SK-N-MC (cell line): ENCODE results near the gene FOXC2.

ENCODE experiments used
- DNase-seq: peaks from one replicate; pipeline ENCODE4 v3.0.0-alpha.2; 2011; ENCODE audit warnings: low read depth, low spot score
- H3K27ac ChIP-seq: fragments of 200-600 bp; sonication (generic); 2 replicates; pipeline ENCODE4 v1.5.1; 2016; ENCODE audit warnings: mixed run types
- H3K36me3 ChIP-seq: fragments of 200-600 bp; sonication (generic); 2 replicates; pipeline ENCODE4 v1.6.1; 2017; ENCODE audit warnings: antibody characterized with exemption, low read length, mixed read lengths; ENCODE audit not compliant: insufficient read depth
- H3K4me3 ChIP-seq: fragments of 200-600 bp; sonication (generic); 2 replicates; pipeline ENCODE4 v1.5.1; 2016
- H3K9ac ChIP-seq: fragments of 200-600 bp; sonication (generic); 2 replicates; pipeline ENCODE4 v1.8.0; 2017; ENCODE audit warnings: mixed run types, mixed read lengths; ENCODE audit not compliant: insufficient read length
- H3K9me3 ChIP-seq: fragments of 200-600 bp; sonication (generic); 2 replicates; pipeline ENCODE4 v1.6.1; 2017; ENCODE audit warnings: low read depth, mild to moderate bottlenecking, antibody characterized with exemption, low read length, moderate library complexity, mixed read lengths
- EZH2 ChIP-seq: fragments of 200-600 bp; sonication (generic); IDR thresholded peaks from one replicate; pipeline ENCODE4 v1.6.1; 2017; ENCODE audit warnings: antibody characterized with exemption
- FOXP2 ChIP-seq: optimal IDR thresholded peaks from 2 replicates; pipeline ENCODE3; 2011; ENCODE audit warnings: mild to moderate bottlenecking, moderate library complexity; ENCODE audit not compliant: insufficient read depth; ENCODE audit errors: extremely low read length, control extremely low read depth
- POLR2AphosphoS5 ChIP-seq: IDR thresholded peaks from 2 replicates; pipeline ENCODE4 v1.6.1; 2012; ENCODE audit warnings: mild to moderate bottlenecking, low read depth, low read length, borderline replicate concordance

The FOXC2 gene

GRCh38 chr16:86540894-86541293 is 25.7 kb upstream of the FOXC2 start:
- Histone ChIP-seq H3K9ac (no peak overlapping the region), H3K27ac (no peak overlapping the region), H3K9me3 (no peaks in the 10 kb centered on the region), H3K4me3 (no peak overlapping the region), H3K36me3 (no peaks in the 10 kb centered on the region; the same call in 1 of the 2 replicates)
- no peak for DNase-seq
- TF ChIP-seq POLR2AphosphoS5 (no peak), EZH2 (no peak), FOXP2 (no peak)

GRCh38 chr16:86541560-86541959 is 25.1 kb upstream of the FOXC2 start:
- Histone ChIP-seq H3K27ac (no peak overlapping the region), H3K36me3 (no peaks in the 10 kb centered on the region; the same call in 1 of the 2 replicates), H3K4me3 (no peak overlapping the region), H3K9me3 (no peaks in the 10 kb centered on the region), H3K9ac (no peak overlapping the region)
- DNase-seq: no peak
- no peak for TF ChIP-seq EZH2
- no peak for TF ChIP-seq FOXP2
- no peak for TF ChIP-seq POLR2AphosphoS5

- Histone ChIP-seq H3K9me3 (no peaks in the 10 kb centered on the region), H3K4me3 (no peak overlapping the region), H3K36me3 (no peaks in the 10 kb centered on the region; the same call in 1 of the 2 replicates), H3K9ac (no peak overlapping the region), H3K27ac (no peak overlapping the region)
- no peak for DNase-seq
- TF ChIP-seq FOXP2 (no peak), POLR2AphosphoS5 (no peak), EZH2 (no peak)
Observed at GRCh38 chr16:86542756-86543750, 23.6 kb upstream of the FOXC2 start.

GRCh38 chr16:86545481-86545880 is 21.1 kb upstream of the FOXC2 start:
- TF ChIP-seq FOXP2 (no peak), POLR2AphosphoS5 (no peak), EZH2 (no peak)
- Histone ChIP-seq H3K4me3 (no peak overlapping the region), H3K9me3 (no peaks in the 10 kb centered on the region), H3K27ac (no peak overlapping the region), H3K36me3 (no peaks in the 10 kb centered on the region; the same call in 1 of the 2 replicates), H3K9ac (no peak overlapping the region)
- no peak for DNase-seq

- no peak overlapping the region for H3K9ac ChIP-seq
- H3K36me3 ChIP-seq: no peaks in the 10 kb centered on the region; the same call in 1 of the 2 replicates
- H3K4me3 ChIP-seq: no peak overlapping the region
- DNase-seq: no peak
- TF ChIP-seq EZH2 (no peak), FOXP2 (no peak), POLR2AphosphoS5 (no peak)
- H3K9me3 ChIP-seq: no peaks in the 10 kb centered on the region
- no peak overlapping the region for H3K27ac ChIP-seq
Observed at GRCh38 chr16:86545954-86546637, 20.5 kb upstream of the FOXC2 start.

- Histone ChIP-seq H3K36me3 (no peaks in the 10 kb centered on the region; the same call in 1 of the 2 replicates), H3K27ac (no peak overlapping the region)
Observed at GRCh38 chr16:86546638-86547013, 20.0 kb upstream of the FOXC2 start.

GRCh38 chr16:86547286-86547685 is 19.3 kb upstream of the FOXC2 start:
- Histone ChIP-seq H3K36me3 (no peaks in the 10 kb centered on the region), H3K9ac (no peak overlapping the region), H3K9me3 (no peaks in the 10 kb centered on the region), H3K27ac (no peak overlapping the region), H3K4me3 (no peak overlapping the region)
- DNase-seq: no peak
- TF ChIP-seq EZH2: no peak
- TF ChIP-seq POLR2AphosphoS5: no peak
- no peak for TF ChIP-seq FOXP2

More at GRCh38 chr16:86546638-86547013, 20.0 kb upstream of the FOXC2 start:
- no peak for DNase-seq
- H3K9me3 ChIP-seq: no peaks in the 10 kb centered on the region
- no peak overlapping the region for H3K4me3 ChIP-seq
- TF ChIP-seq EZH2: no peak
- no peak for TF ChIP-seq POLR2AphosphoS5
- H3K9ac ChIP-seq: no peak overlapping the region
